Liver (tissue), 9 donors: Measurements from ENCODE around the gene NANOS1. TPM values are rescaled to one million over a fixed set of nuclear protein-coding genes. Genes with fewer than 3 reads are reported as not detected.

Experiments
- DNase-seq: peaks from one replicate; pipeline ENCODE4 v3.0.0-alpha.2; 2017; ENCODE audit warnings: low spot score
- H3K27ac ChIP-seq, 2 donors: one replicate each; pipeline ENCODE4 v1.7.0; 2013; ENCODE audit warnings: inconsistent platforms in 2 of 2, low read length in 2 of 2, control low read depth in 1 of 2, low read depth in 1 of 2, mild to moderate bottlenecking in 1 of 2
- H3K27me3 ChIP-seq, 4 donors: one replicate each; pipeline versions ENCODE4 v1.6.1 to v1.7.0; 2013; ENCODE audit warnings: low read length in 3 of 4, inconsistent platforms in 1 of 4, mild to moderate bottlenecking in 1 of 4, moderate library complexity in 1 of 4; ENCODE audit not compliant: control insufficient read depth in 4 of 4, insufficient read depth in 4 of 4
- H3K36me3 ChIP-seq, 4 donors: one replicate each; pipeline versions ENCODE4 v1.6.1 to v1.7.0; 2013; ENCODE audit warnings: low read length in 3 of 4, mild to moderate bottlenecking in 3 of 4, low read depth in 1 of 4, moderate library complexity in 1 of 4; ENCODE audit not compliant: control insufficient read depth in 4 of 4, insufficient read depth in 3 of 4
- H3K4me1 ChIP-seq, 4 donors: one replicate each; pipeline versions ENCODE4 v1.6.1 to v1.7.0; 2013; ENCODE audit warnings: low read length in 3 of 4, mild to moderate bottlenecking in 3 of 4, moderate library complexity in 1 of 4; ENCODE audit not compliant: control insufficient read depth in 4 of 4, insufficient read depth in 4 of 4
- H3K4me3 ChIP-seq, 3 donors: one replicate each; pipeline versions ENCODE4 v1.6.1 to v1.7.0; 2013; ENCODE audit warnings: low read length in 3 of 3, control low read depth in 1 of 3, low read depth in 1 of 3, mild to moderate bottlenecking in 1 of 3
- H3K9ac ChIP-seq, 2 donors: one replicate each; pipeline ENCODE4 v1.7.0; 2013; ENCODE audit warnings: low read length in 2 of 2, mild to moderate bottlenecking in 2 of 2, moderate library complexity in 2 of 2, control low read depth in 1 of 2, low read depth in 1 of 2
- H3K9me3 ChIP-seq, 4 donors: one replicate each; pipeline versions ENCODE4 v1.6.1 to v1.7.0; 2013; ENCODE audit warnings: low read length in 3 of 4; ENCODE audit not compliant: control insufficient read depth in 4 of 4
- EGR1 ChIP-seq, 2 donors: IDR thresholded peaks; 2 replicates each; pipeline ENCODE4 v1.6.1; 2016 to 2018; ENCODE audit warnings: antibody characterized with exemption in 2 of 2, low read depth in 2 of 2
- FOXA1 ChIP-seq: IDR thresholded peaks from 2 replicates; pipeline ENCODE4 v1.6.1; 2016; ENCODE audit warnings: antibody characterized with exemption
- FOXA2 ChIP-seq: IDR thresholded peaks from 2 replicates; pipeline ENCODE4 v1.6.1; 2016; ENCODE audit warnings: antibody characterized with exemption
- GABPA ChIP-seq, 2 donors: IDR thresholded peaks in 1 of 2; conservative IDR thresholded peaks in 1 of 2; 2 replicates each; pipeline ENCODE4 v1.6.1; 2016; ENCODE audit warnings: antibody characterized with exemption in 2 of 2, mild to moderate bottlenecking in 1 of 2, moderate library complexity in 1 of 2
- HNF4A ChIP-seq, 2 donors: conservative IDR thresholded peaks; 2 replicates each; pipeline ENCODE4 v1.6.1; 2016; ENCODE audit warnings: antibody characterized with exemption in 2 of 2, mild to moderate bottlenecking in 2 of 2
- JUND ChIP-seq, 2 donors: IDR thresholded peaks; 2 replicates each; pipeline ENCODE4 v1.6.1; 2016; ENCODE audit warnings: antibody characterized with exemption in 2 of 2
- RAD21 ChIP-seq, 2 donors: IDR thresholded peaks; 2 replicates each; pipeline ENCODE4 v1.6.1; 2016; ENCODE audit warnings: antibody characterized with exemption in 2 of 2, mild to moderate bottlenecking in 2 of 2
- RXRA ChIP-seq, 2 donors: IDR thresholded peaks; 2 replicates each; pipeline ENCODE4 v1.6.1; 2017 to 2018; ENCODE audit warnings: antibody characterized with exemption in 2 of 2, mild to moderate bottlenecking in 1 of 2
- SP1 ChIP-seq: IDR thresholded peaks from 2 replicates; pipeline ENCODE4 v1.6.1; 2018; ENCODE audit warnings: antibody characterized with exemption, mild to moderate bottlenecking
- TAF1 ChIP-seq: conservative IDR thresholded peaks from 2 replicates; pipeline ENCODE4 v1.6.1; 2016; ENCODE audit warnings: antibody characterized with exemption, mild to moderate bottlenecking
- YY1 ChIP-seq: IDR thresholded peaks from 2 replicates; pipeline ENCODE4 v1.6.1; 2016; ENCODE audit warnings: antibody characterized with exemption, mild to moderate bottlenecking
- WGBS: extraction: QIAGEN DNeasy Blood & Tissue Kit; methylation state at CpG from one replicate; pipeline ENCODE4 v1.1.7; 2013; 5-methylcytosine and 5-hydroxymethylcytosine counted together
- polyA plus RNA-seq, 2 donors: library from polyadenylated mRNA; stranded (reverse) in 1 of 2; unstranded in 1 of 2; fragments of 200-250 nt in 1 of 2; fragments of >200 nt in 1 of 2; fragmentation: Nextera tagmentation in 1 of 2; extraction: Ambion mirVana in 1 of 2; gene quantifications; one replicate each; pipeline versions ENCODE4 v1.2.1 to v1.2.3, GENCODE V29; 2013 to 2015
- total RNA-seq, 2 donors: library from RNA; depleted of rRNA; stranded (reverse); fragments of >200 nt; gene quantifications; one replicate each; pipeline ENCODE4 v1.2.3, GENCODE V29; 2014
- TF ChIP-seq, protein P1 (sequence below): IDR thresholded peaks from 2 replicates; pipeline ENCODE4 v1.6.1; 2016; ENCODE audit warnings: antibody characterized with exemption
- TF ChIP-seq, protein P2 (sequence below): IDR thresholded peaks from 2 replicates; pipeline ENCODE4 v1.6.1; 2016; ENCODE audit warnings: antibody characterized with exemption
- TF ChIP-seq, protein P3 (sequence below): fragments of 150-350 bp; IDR thresholded peaks from 2 replicates; pipeline ENCODE4 v1.5.1; 2017; ENCODE audit warnings: improper control_type of control experiment, low read depth, low read length; ENCODE audit not compliant: missing input control
- donor health status: healthy.
- donor health status: healthy.
- donor health status: healthy.
- donor health status: healthy.
- donor health status: healthy.

The NANOS1 gene
- total and polyA plus RNA-seq, 4 donors = 0.07 to 1.1 (median 0.10) TPM

DNA sequence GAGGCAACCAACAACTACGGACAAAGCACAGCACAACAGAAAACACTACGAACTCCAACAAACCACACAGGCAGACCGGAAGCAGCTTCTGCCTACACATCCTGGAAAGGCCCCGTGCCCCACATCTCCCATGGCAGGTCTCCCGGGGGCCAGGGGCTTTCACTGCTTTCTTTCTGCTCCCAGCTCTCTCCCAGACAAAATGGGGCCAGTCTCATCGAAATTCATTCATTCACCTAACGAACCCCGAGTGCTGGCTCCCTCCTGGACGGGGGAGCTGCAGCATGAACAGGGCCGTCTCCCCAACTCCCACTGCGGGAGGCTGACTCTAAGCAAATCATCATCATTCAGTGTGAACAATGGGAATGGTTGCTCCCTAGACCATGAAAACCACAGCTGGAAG lies 47.6 kb upstream of the NANOS1 start:
- H3K9me3 ChIP-seq = peaks cover 0 to 8% (median 3%) of the 10 kb centered on the region in 4 donors
- H3K36me3 ChIP-seq = no peaks in the 10 kb centered on the region
- WGBS = 90% methylated on average over 11 of the region's 11 CpGs
- H3K4me1 ChIP-seq = no peaks in the 10 kb centered on the region
- no peak for DNase-seq
- H3K27ac ChIP-seq = no peak overlapping the region
- no peak overlapping the region for H3K4me3 ChIP-seq
- no peak for TF ChIP-seq FOXA1
- no peak for TF ChIP-seq SP1
- no peak for TF ChIP-seq RAD21 (IDR thresholded peaks at IDR 0.05)
- no peak for TF ChIP-seq RXRA (IDR thresholded peaks at IDR 0.05)
- TF ChIP-seq TAF1 = no peak
- TF ChIP-seq JUND (IDR thresholded peaks at IDR 0.05) = no peak
- TF ChIP-seq FOXA2 = no peak
- TF ChIP-seq HNF4A (conservative IDR thresholded peaks at IDR 0.05) = no peak
- H3K9ac ChIP-seq = no peak overlapping the region
- no peaks in the 10 kb centered on the region for H3K27me3 ChIP-seq

DNA sequence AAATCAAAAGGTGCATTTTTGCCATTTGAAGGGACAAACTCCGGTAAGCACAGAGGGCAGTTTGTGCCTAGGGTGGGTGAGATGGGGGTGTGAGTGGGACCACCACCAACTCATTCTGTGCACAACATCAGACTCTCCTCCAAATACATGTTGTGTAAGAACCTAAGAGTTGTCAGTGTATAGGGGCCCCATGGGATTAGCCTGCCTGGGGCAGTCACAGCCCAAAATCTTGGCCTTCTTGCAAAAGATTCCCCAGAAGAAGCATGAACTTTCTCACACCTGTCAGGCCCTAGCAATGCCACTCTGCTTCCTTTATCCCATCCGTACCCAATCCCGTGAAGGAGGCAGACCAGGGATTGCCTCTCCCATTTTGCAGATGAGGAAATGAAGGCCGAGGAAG lies 47.1 kb upstream of the NANOS1 start:
- Histone ChIP-seq H3K4me3 (no peak overlapping the region), H3K27ac (no peak overlapping the region), H3K27me3 (no peaks in the 10 kb centered on the region), H3K9me3 (peaks cover 0 to 8% (median 3%) of the 10 kb centered on the region in 4 donors), H3K36me3 (no peaks in the 10 kb centered on the region), H3K4me1 (no peaks in the 10 kb centered on the region), H3K9ac (no peak overlapping the region)
- 93% methylated on average over 4 of the region's 4 CpGs for WGBS
- no peak for DNase-seq
- TF ChIP-seq, protein P1, sequence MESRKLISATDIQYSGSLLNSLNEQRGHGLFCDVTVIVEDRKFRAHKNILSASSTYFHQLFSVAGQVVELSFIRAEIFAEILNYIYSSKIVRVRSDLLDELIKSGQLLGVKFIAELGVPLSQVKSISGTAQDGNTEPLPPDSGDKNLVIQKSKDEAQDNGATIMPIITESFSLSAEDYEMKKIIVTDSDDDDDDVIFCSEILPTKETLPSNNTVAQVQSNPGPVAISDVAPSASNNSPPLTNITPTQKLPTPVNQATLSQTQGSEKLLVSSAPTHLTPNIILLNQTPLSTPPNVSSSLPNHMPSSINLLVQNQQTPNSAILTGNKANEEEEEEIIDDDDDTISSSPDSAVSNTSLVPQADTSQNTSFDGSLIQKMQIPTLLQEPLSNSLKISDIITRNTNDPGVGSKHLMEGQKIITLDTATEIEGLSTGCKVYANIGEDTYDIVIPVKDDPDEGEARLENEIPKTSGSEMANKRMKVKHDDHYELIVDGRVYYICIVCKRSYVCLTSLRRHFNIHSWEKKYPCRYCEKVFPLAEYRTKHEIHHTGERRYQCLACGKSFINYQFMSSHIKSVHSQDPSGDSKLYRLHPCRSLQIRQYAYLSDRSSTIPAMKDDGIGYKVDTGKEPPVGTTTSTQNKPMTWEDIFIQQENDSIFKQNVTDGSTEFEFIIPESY = no peak
- TF ChIP-seq GABPA (IDR thresholded peaks at IDR 0.05 in 1 of 2, conservative IDR thresholded peaks at IDR 0.05 in 1 of 2) = no peak
- TF ChIP-seq FOXA2 = no peak
- TF ChIP-seq, protein P2, sequence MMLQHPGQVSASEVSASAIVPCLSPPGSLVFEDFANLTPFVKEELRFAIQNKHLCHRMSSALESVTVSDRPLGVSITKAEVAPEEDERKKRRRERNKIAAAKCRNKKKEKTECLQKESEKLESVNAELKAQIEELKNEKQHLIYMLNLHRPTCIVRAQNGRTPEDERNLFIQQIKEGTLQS = no peak
- no peak for TF ChIP-seq HNF4A (conservative IDR thresholded peaks at IDR 0.05)
- TF ChIP-seq JUND (IDR thresholded peaks at IDR 0.05) = no peak
- TF ChIP-seq RAD21 (IDR thresholded peaks at IDR 0.05) = no peak
- TF ChIP-seq RXRA (IDR thresholded peaks at IDR 0.05) = no peak

DNA sequence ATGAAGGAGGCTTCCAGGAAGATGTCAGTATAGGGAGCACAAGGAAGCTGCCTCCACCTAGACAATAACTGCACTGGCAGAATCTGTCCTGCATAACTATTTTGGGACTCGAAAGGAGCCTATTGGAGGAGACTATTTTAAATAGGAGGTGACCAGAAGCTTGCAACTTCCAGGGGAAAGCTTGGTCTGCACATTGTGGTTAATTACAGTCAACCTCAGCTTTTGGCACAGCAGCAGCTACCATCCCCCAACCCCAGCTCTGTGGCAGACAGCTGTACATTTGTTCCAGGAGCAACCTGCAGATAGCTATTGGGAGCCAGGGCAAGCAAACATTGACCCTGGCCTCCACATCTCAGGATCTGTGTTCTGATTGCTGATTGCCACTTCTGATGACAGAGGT lies 46.3 kb upstream of the NANOS1 start:
- Histone ChIP-seq H3K36me3 (no peaks in the 10 kb centered on the region), H3K4me1 (no peaks in the 10 kb centered on the region), H3K27me3 (no peaks in the 10 kb centered on the region), H3K9ac (no peak overlapping the region), H3K9me3 (peaks cover 0 to 8% (median 3%) of the 10 kb centered on the region in 4 donors), H3K27ac (no peak overlapping the region), H3K4me3 (no peak overlapping the region)
- no peak for DNase-seq
- 68% methylated on average over 1 of the region's 1 CpG for WGBS
- no peak for TF ChIP-seq EGR1 (IDR thresholded peaks at IDR 0.05; ENCODE audit: low read depth in 2 of 2)
- TF ChIP-seq FOXA1 = no peak
- no peak for TF ChIP-seq JUND (IDR thresholded peaks at IDR 0.05)
- TF ChIP-seq YY1 = no peak
- TF ChIP-seq, protein P3, sequence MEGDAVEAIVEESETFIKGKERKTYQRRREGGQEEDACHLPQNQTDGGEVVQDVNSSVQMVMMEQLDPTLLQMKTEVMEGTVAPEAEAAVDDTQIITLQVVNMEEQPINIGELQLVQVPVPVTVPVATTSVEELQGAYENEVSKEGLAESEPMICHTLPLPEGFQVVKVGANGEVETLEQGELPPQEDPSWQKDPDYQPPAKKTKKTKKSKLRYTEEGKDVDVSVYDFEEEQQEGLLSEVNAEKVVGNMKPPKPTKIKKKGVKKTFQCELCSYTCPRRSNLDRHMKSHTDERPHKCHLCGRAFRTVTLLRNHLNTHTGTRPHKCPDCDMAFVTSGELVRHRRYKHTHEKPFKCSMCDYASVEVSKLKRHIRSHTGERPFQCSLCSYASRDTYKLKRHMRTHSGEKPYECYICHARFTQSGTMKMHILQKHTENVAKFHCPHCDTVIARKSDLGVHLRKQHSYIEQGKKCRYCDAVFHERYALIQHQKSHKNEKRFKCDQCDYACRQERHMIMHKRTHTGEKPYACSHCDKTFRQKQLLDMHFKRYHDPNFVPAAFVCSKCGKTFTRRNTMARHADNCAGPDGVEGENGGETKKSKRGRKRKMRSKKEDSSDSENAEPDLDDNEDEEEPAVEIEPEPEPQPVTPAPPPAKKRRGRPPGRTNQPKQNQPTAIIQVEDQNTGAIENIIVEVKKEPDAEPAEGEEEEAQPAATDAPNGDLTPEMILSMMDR = no peak
